ENCODE data around the gene CYP2E1. TPM values are rescaled to one million over a fixed set of nuclear protein-coding genes. Genes with fewer than 3 reads are reported as not detected.

The CYP2E1 gene
- total and polyA plus RNA-seq, 2 donors (not counting 1 experiment from before 2014, with no cell fraction given) = 0.50 to 0.90 TPM

Other genes starting within 250 kb of the CYP2E1 start
- 51.6 and 60.8 TPM in 2 replicates for gene TUBGCP2, start 218.5 kb upstream of the CYP2E1 start, total RNA-seq
- gene TUBGCP2, start 218.5 kb upstream of the CYP2E1 start, polyA plus RNA-seq = 31.0 and 46.0 TPM in 2 replicates
- 23.6 and 27.7 TPM in 2 replicates for gene ZNF511, start 218.4 kb upstream of the CYP2E1 start, total RNA-seq
- 18.5 and 25.2 TPM in 2 replicates for gene ZNF511, start 218.4 kb upstream of the CYP2E1 start, polyA plus RNA-seq
- gene CALY, start 190.5 kb upstream of the CYP2E1 start, total RNA-seq = 0.26 TPM in 1 of 2 replicates, not detected in the other
- gene CALY, start 190.5 kb upstream of the CYP2E1 start, polyA plus RNA-seq = 0.14 TPM in 1 of 2 replicates, not detected in the other
- not detected in 2 replicates for gene PRAP1, start 180.0 kb upstream of the CYP2E1 start, total RNA-seq
- not detected in 2 replicates for gene PRAP1, start 180.0 kb upstream of the CYP2E1 start, polyA plus RNA-seq
- 6.4 and 15.0 TPM in 2 replicates for gene FUOM, start 169.3 kb upstream of the CYP2E1 start, total RNA-seq
- gene FUOM, start 169.3 kb upstream of the CYP2E1 start, polyA plus RNA-seq = 14.2 and 16.0 TPM in 2 replicates
- gene ECHS1, start 154.0 kb upstream of the CYP2E1 start, total RNA-seq = 48.5 and 63.9 TPM in 2 replicates
- gene ECHS1, start 154.0 kb upstream of the CYP2E1 start, polyA plus RNA-seq = 71.9 and 89.3 TPM in 2 replicates
- gene PAOX, start 148.1 kb upstream of the CYP2E1 start, total RNA-seq = 9.2 and 9.8 TPM in 2 replicates
- gene PAOX, start 148.1 kb upstream of the CYP2E1 start, polyA plus RNA-seq = 2.4 and 3.3 TPM in 2 replicates
- gene MTG1, start 133.2 kb upstream of the CYP2E1 start, total RNA-seq = 22.1 and 23.9 TPM in 2 replicates
- gene MTG1, start 133.2 kb upstream of the CYP2E1 start, polyA plus RNA-seq = 25.3 and 39.0 TPM in 2 replicates
- gene SPRN, start 102.7 kb upstream of the CYP2E1 start, total RNA-seq = under 0.01 and 0.33 TPM in 2 replicates
- gene SPRN, start 102.7 kb upstream of the CYP2E1 start, polyA plus RNA-seq = 0.93 and 1.2 TPM in 2 replicates
- 1.3 and 2.5 TPM in 2 replicates for gene SCART1, start 73.4 kb upstream of the CYP2E1 start, total RNA-seq
- gene SCART1, start 73.4 kb upstream of the CYP2E1 start, polyA plus RNA-seq = 0.84 and 0.86 TPM in 2 replicates
- gene SYCE1, start 38.2 kb downstream of the CYP2E1 start, total RNA-seq = 0.17 and 0.26 TPM in 2 replicates
- 0.30 and 0.41 TPM in 2 replicates for gene SYCE1, start 38.2 kb downstream of the CYP2E1 start, polyA plus RNA-seq
- gene FRG2B, start 99.4 kb downstream of the CYP2E1 start, total RNA-seq = not detected in 2 replicates
- gene FRG2B, start 99.4 kb downstream of the CYP2E1 start, polyA plus RNA-seq = not detected in 2 replicates

All from fibroblast of lung (primary cell).